Endothelial cell (in vitro differentiated cells): ENCODE measurements around the gene RASSF7. TPM values are rescaled to one million over a fixed set of nuclear protein-coding genes. Genes with fewer than 3 reads are reported as not detected.

Experiments
- DNase-seq: peaks from one replicate; pipeline ENCODE4 v3.0.0; 2021; ENCODE audit warnings: low spot score
- H3K27ac Mint-ChIP-seq: one replicate; pipeline ENCODE4 v1.8.0; 2021; ENCODE audit warnings: mixed read lengths, inconsistent platforms; ENCODE audit not compliant: unreplicated experiment
- H3K27me3 Mint-ChIP-seq: one replicate; pipeline ENCODE4 v1.8.0; 2021; ENCODE audit warnings: mild to moderate bottlenecking, moderate library complexity, mixed read lengths, inconsistent platforms; ENCODE audit not compliant: unreplicated experiment
- H3K36me3 Mint-ChIP-seq: one replicate; pipeline ENCODE4 v1.8.0; 2021; ENCODE audit warnings: mild to moderate bottlenecking, low read depth, mixed read lengths, inconsistent platforms; ENCODE audit not compliant: unreplicated experiment
- H3K4me1 Mint-ChIP-seq: one replicate; pipeline ENCODE4 v1.8.0; 2021; ENCODE audit warnings: mild to moderate bottlenecking, mixed read lengths, inconsistent platforms; ENCODE audit not compliant: unreplicated experiment
- H3K4me3 Mint-ChIP-seq: one replicate; pipeline ENCODE4 v1.8.0; 2021; ENCODE audit warnings: mild to moderate bottlenecking, mixed read lengths, inconsistent platforms; ENCODE audit not compliant: unreplicated experiment
- H3K9me3 Mint-ChIP-seq: one replicate; pipeline ENCODE4 v1.8.0; 2021; ENCODE audit warnings: mixed read lengths, inconsistent platforms; ENCODE audit not compliant: unreplicated experiment
- CTCF ChIP-seq: fragments of 200-600 bp; sonication (generic); IDR thresholded peaks from one replicate; pipeline ENCODE4 v1.5.0; 2021; ENCODE audit warnings: antibody characterized with exemption; ENCODE audit not compliant: unreplicated experiment
- total RNA-seq: library from RNA; stranded (reverse); fragmentation: NEBNext Ultra II Directional; extraction: Animal tissue kit (Norgen Biotek cat#: 25700); gene quantifications from one replicate; pipeline ENCODE4 v1.2.1, GENCODE V29; 2021; ENCODE audit not compliant: unreplicated experiment

RASSF7 gene
- total RNA-seq, 1 donor from 2014 or later: 8.9 TPM

GRCh38 chr11:586376-587316 is 25.9 kb downstream of the RASSF7 start:
- Mint-ChIP-seq H3K4me3 (peak overlapping the region; percentile 49), H3K27me3 (peaks cover 10% of the 10 kb centered on the region), H3K36me3 (peaks cover 24% of the 10 kb centered on the region), H3K27ac (no peak overlapping the region), H3K4me1 (peaks cover 6% of the 10 kb centered on the region), H3K9me3 (no peaks in the 10 kb centered on the region)
- DNase-seq: no peak
- no peak for TF ChIP-seq CTCF

- H3K4me1 Mint-ChIP-seq: peaks cover 6% of the 10 kb centered on the region
- peak overlapping the region; percentile 31 for H3K4me3 Mint-ChIP-seq
- DNase-seq: no peak
- H3K27ac Mint-ChIP-seq: no peak overlapping the region
- H3K9me3 Mint-ChIP-seq: no peaks in the 10 kb centered on the region
- peaks cover 12% of the 10 kb centered on the region for H3K27me3 Mint-ChIP-seq
- TF ChIP-seq CTCF: no peak
- H3K36me3 Mint-ChIP-seq: peaks cover 29% of the 10 kb centered on the region
Measured at GRCh38 chr11:587546-587945, 26.8 kb downstream of the RASSF7 start.

- Mint-ChIP-seq H3K36me3 (peaks cover 30% of the 10 kb centered on the region), H3K4me3 (peak overlapping the region; percentile 45), H3K27ac (peak overlapping the region; percentile 11), H3K27me3 (peaks cover 12% of the 10 kb centered on the region), H3K4me1 (peaks cover 6% of the 10 kb centered on the region), H3K9me3 (no peaks in the 10 kb centered on the region)
- no peak for DNase-seq
- TF ChIP-seq CTCF: no peak
Measured at GRCh38 chr11:587978-588380, 27.2 kb downstream of the RASSF7 start.

- Mint-ChIP-seq H3K9me3 (no peaks in the 10 kb centered on the region), H3K27ac (no peak overlapping the region), H3K4me1 (peaks cover 6% of the 10 kb centered on the region), H3K4me3 (peak overlapping the region; percentile 40), H3K27me3 (peaks cover 12% of the 10 kb centered on the region), H3K36me3 (peaks cover 39% of the 10 kb centered on the region)
- TF ChIP-seq CTCF: no peak
- no peak for DNase-seq
Measured at GRCh38 chr11:589798-590197, 29.0 kb downstream of the RASSF7 start.

GRCh38 chr11:590997-591396 is 30.2 kb downstream of the RASSF7 start:
- Mint-ChIP-seq H3K36me3 (peaks cover 42% of the 10 kb centered on the region), H3K9me3 (no peaks in the 10 kb centered on the region), H3K27me3 (peaks cover 13% of the 10 kb centered on the region), H3K4me1 (peaks cover 6% of the 10 kb centered on the region), H3K4me3 (no peak overlapping the region), H3K27ac (no peak overlapping the region)
- no peak for DNase-seq
- TF ChIP-seq CTCF: no peak
